B cell (primary cell): ENCODE measurements around the gene DPYSL4. TPM values are rescaled to one million over a fixed set of nuclear protein-coding genes. Genes with fewer than 3 reads are reported as not detected.

Experiments used
- ATAC-seq: fragments of 200-7000 bp; cut with Tn5 transposase; one replicate; pipeline ENCODE4 v1.10.0; 2021; ENCODE audit warnings: low read depth, mild to moderate bottlenecking, moderate number of reproducible peaks, moderate library complexity
- CTCF ChIA-PET: fragments of 350-600 bp; sonication (Branson Sonifier 250); formaldehyde crosslinking; loops from one replicate; lab custom pipeline; 2021; ENCODE audit warnings: antibody characterized with exemption, inconsistent platforms; lab: Charles Lee
- POLR2A ChIA-PET: fragments of 350-600 bp; sonication (Branson Sonifier 250); formaldehyde crosslinking; loops from one replicate; lab custom pipeline; 2021; ENCODE audit warnings: antibody characterized with exemption; lab: Charles Lee
- DNase-seq: peaks from one replicate; pipeline ENCODE4 v3.0.0; 2013
- H2AFZ ChIP-seq: 2 replicates; pipeline ENCODE4 v1.6.1; 2012; ENCODE audit warnings: mild to moderate bottlenecking, low read depth, low read length; ENCODE audit not compliant: insufficient read depth, poor library complexity, severe bottlenecking
- H3K27ac ChIP-seq, 2 donors: 1 replicate in 1 of 2; 2 replicates in 1 of 2; pipeline ENCODE4 v1.5.1; 2012 to 2013; ENCODE audit warnings: low read length in 2 of 2, mild to moderate bottlenecking in 2 of 2, moderate library complexity in 1 of 2
- H3K27me3 ChIP-seq, 4 experiments: fragments of 200-600 bp in 1 of 4; sonication (generic) in 1 of 4; replicated peaks in 1 of 4; 1 replicate in 2 of 4; 2 replicates in 2 of 4; pipeline versions ENCODE4 v1.6.1 to v1.7.0; 2013 to 2016; ENCODE audit warnings: low read length in 3 of 4, mild to moderate bottlenecking in 2 of 4, mixed read lengths in 1 of 4, moderate library complexity in 1 of 4; ENCODE audit not compliant: insufficient read depth in 4 of 4, control insufficient read depth in 3 of 4; ENCODE audit errors: control extremely low read depth in 1 of 4
- H3K36me3 ChIP-seq, 2 experiments: replicated peaks in 1 of 2; 1 replicate in 1 of 2; 2 replicates in 1 of 2; pipeline versions ENCODE4 v1.6.1 to v1.7.1; 2013; ENCODE audit warnings: low read length in 1 of 2; ENCODE audit not compliant: insufficient read depth in 2 of 2, control insufficient read depth in 1 of 2; ENCODE audit errors: control extremely low read depth in 1 of 2, extremely low read depth in 1 of 2
- H3K4me1 ChIP-seq, 2 donors: fragments of 200-600 bp in 1 of 2; sonication (generic) in 1 of 2; 1 replicate in 1 of 2; 2 replicates in 1 of 2; pipeline versions ENCODE4 v1.5.1 to v1.6.1; 2013 to 2017; ENCODE audit warnings: low read length in 2 of 2; ENCODE audit not compliant: control insufficient read depth in 2 of 2, insufficient read depth in 2 of 2
- H3K4me2 ChIP-seq: replicated peaks from 2 replicates; pipeline ENCODE3; 2012; ENCODE audit warnings: mild to moderate bottlenecking, low read depth, low read length; ENCODE audit not compliant: poor library complexity, severe bottlenecking
- H3K4me3 ChIP-seq, 5 experiments: fragments of 200-600 bp in 1 of 5; sonication (generic) in 1 of 5; 1 replicate in 3 of 5; 2 replicates in 2 of 5; pipeline versions ENCODE4 v1.5.1 to v1.7.0; 2011 to 2016; ENCODE audit warnings: low read length in 4 of 5, mild to moderate bottlenecking in 4 of 5, low read depth in 2 of 5, control low read depth in 1 of 5, moderate library complexity in 1 of 5; ENCODE audit not compliant: insufficient read depth in 1 of 5; ENCODE audit errors: control extremely low read depth in 1 of 5, extremely low read depth in 1 of 5
- H3K79me2 ChIP-seq: fragments of 200-600 bp; sonication (generic); one replicate; pipeline ENCODE4 v1.6.0; 2016; ENCODE audit warnings: low read length; ENCODE audit not compliant: control insufficient read depth, insufficient read depth
- H3K9ac ChIP-seq: fragments of 200-600 bp; sonication (generic); 2 replicates; pipeline ENCODE4 v1.6.1; 2017; ENCODE audit warnings: mild to moderate bottlenecking, low read length, moderate library complexity
- H3K9me3 ChIP-seq, 3 donors: one replicate each; pipeline versions ENCODE4 v1.6.1 to v1.7.1; 2013; ENCODE audit warnings: low read length in 2 of 3; ENCODE audit not compliant: control insufficient read depth in 2 of 3, insufficient read depth in 1 of 3; ENCODE audit errors: control extremely low read depth in 1 of 3
- H4K20me1 ChIP-seq: 2 replicates; pipeline ENCODE4 v1.6.0; 2012; ENCODE audit warnings: mild to moderate bottlenecking, low read length; ENCODE audit not compliant: insufficient read depth, control insufficient read depth, poor library complexity, severe bottlenecking
- H3K27ac Mint-ChIP-seq: one replicate; pipeline ENCODE4 v1.8.0; 2021; ENCODE audit warnings: mixed read lengths
- H3K27me3 Mint-ChIP-seq: one replicate; pipeline ENCODE4 v1.8.0; 2021; ENCODE audit warnings: mixed read lengths
- H3K4me1 Mint-ChIP-seq: one replicate; pipeline ENCODE4 v1.8.0; 2021; ENCODE audit warnings: mixed read lengths
- H3K4me3 Mint-ChIP-seq: one replicate; pipeline ENCODE4 v1.8.0; 2021; ENCODE audit warnings: mixed read lengths
- H3K9me3 Mint-ChIP-seq: one replicate; pipeline ENCODE4 v1.8.0; 2022; ENCODE audit warnings: mixed read lengths; ENCODE audit not compliant: insufficient read depth
- CTCF ChIP-seq: fragments of 200-600 bp; IDR thresholded peaks from one replicate; pipeline ENCODE4 v1.8.0; 2022; ENCODE audit warnings: antibody characterized with exemption, mild to moderate bottlenecking
- EZH2 ChIP-seq: IDR thresholded peaks from 2 replicates; pipeline ENCODE4 v1.6.1; 2012; ENCODE audit warnings: borderline replicate concordance, low read depth, mild to moderate bottlenecking, moderate library complexity, low read length; ENCODE audit not compliant: insufficient read depth, poor library complexity, severe bottlenecking
- WGBS: methylation state at CpG from one replicate; pipeline ENCODE4 v1.1.5; 2013; ENCODE audit warnings: missing lambda C conversion rate; ENCODE audit not compliant: insufficient coverage; 5-methylcytosine and 5-hydroxymethylcytosine counted together
- intact Hi-C: fragments of 100-400 bp; cut with micrococcal nuclease; formaldehyde crosslinking; loops from one replicate; pipeline ENCODE4 v1.10.0; 2022
- polyA plus RNA-seq: library from polyadenylated mRNA; depleted of rRNA; stranded (reverse); fragments of >200 nt; gene quantifications from 2 replicates; pipeline ENCODE4 v1.2.3, GENCODE V29; 2012
- total RNA-seq, 2 donors: library from RNA; stranded (reverse); fragments of 120-200 nt in 1 of 2; gene quantifications; 1 replicate in 1 of 2; 2 replicates in 1 of 2; pipeline versions ENCODE4 v1.2.3 to v1.2.4, GENCODE V29; 2013 to 2022

Gene DPYSL4
- total and polyA plus RNA-seq, 2 donors (not counting 1 experiment from before 2014, with no cell fraction given): 0.03 to 0.22 TPM

GRCh38 chr10:132229834-132230556 is 43.2 kb downstream of the DPYSL4 start:
- Histone ChIP-seq H2AFZ (peak overlapping the region; percentile 69), H3K9ac (peak overlapping the region; percentile 50), H3K4me3 (peak overlapping the region in 4 of 5 experiments; percentile 10 to 51 (median 44)), H3K27me3 (no peaks in the 10 kb centered on the region), H4K20me1 (no peaks in the 10 kb centered on the region), H3K4me1 (peaks cover 17 to 34% of the 10 kb centered on the region in 2 donors), H3K4me2 (peak overlapping the region; percentile 72), H3K36me3 (no peaks in the 10 kb centered on the region), H3K27ac (no peak overlapping the region), H3K79me2 (no peaks in the 10 kb centered on the region), H3K9me3 (no peaks in the 10 kb centered on the region)
- Mint-ChIP-seq H3K27ac (peak overlapping the region; percentile 83), H3K9me3 (no peaks in the 10 kb centered on the region), H3K27me3 (no peaks in the 10 kb centered on the region), H3K4me1 (peaks cover 33% of the 10 kb centered on the region), H3K4me3 (peak overlapping the region; percentile 91)
- TF ChIP-seq EZH2 (no peak), CTCF (no peak)
- POLR2A ChIA-PET: no interaction called here
- intact Hi-C loops: no loop called here
- CTCF ChIA-PET: no interaction called here
- ATAC-seq (peak; percentile 19), DNase-seq (no peak)
- WGBS: 28% methylated on average over 31 of the region's 36 CpGs

GRCh38 chr10:132230557-132231210 is 43.9 kb downstream of the DPYSL4 start:
- peaks cover 17 to 34% of the 10 kb centered on the region in 2 donors for H3K4me1 ChIP-seq
- peak overlapping the region in 4 of 5 experiments; percentile 10 to 51 (median 44) for H3K4me3 ChIP-seq
- H3K27me3 Mint-ChIP-seq: no peaks in the 10 kb centered on the region
- H3K9me3 Mint-ChIP-seq: no peaks in the 10 kb centered on the region
- CTCF ChIA-PET: no interaction called here
- 80% methylated on average over 20 of the region's 21 CpGs for WGBS
- TF ChIP-seq CTCF (no peak), EZH2 (no peak)
- H3K79me2 ChIP-seq: no peaks in the 10 kb centered on the region
- intact Hi-C loops: no loop called here
- H3K27me3 ChIP-seq: no peaks in the 10 kb centered on the region
- H2AFZ ChIP-seq: peak overlapping the region; percentile 69
- H3K27ac Mint-ChIP-seq: no peak overlapping the region
- H3K36me3 ChIP-seq: no peaks in the 10 kb centered on the region
- POLR2A ChIA-PET: no interaction called here
- ATAC-seq: no peak
- peaks cover 33% of the 10 kb centered on the region for H3K4me1 Mint-ChIP-seq
- peak overlapping the region; percentile 91 for H3K4me3 Mint-ChIP-seq
- no peaks in the 10 kb centered on the region for H3K9me3 ChIP-seq
- H4K20me1 ChIP-seq: no peaks in the 10 kb centered on the region
- no peak overlapping the region for H3K27ac ChIP-seq
- peak overlapping the region; percentile 50 for H3K9ac ChIP-seq
- no peak for DNase-seq
- peak overlapping the region; percentile 72 for H3K4me2 ChIP-seq
